LNCAP (cell line): ENCODE results near the gene VPREB1.

Experiments
- TF ChIP-seq, protein P1 (sequence below): fragments of 450-650 bp; IDR thresholded peaks from 2 replicates; pipeline ENCODE4 v1.5.1; 2017; ENCODE audit warnings: mild to moderate bottlenecking

The VPREB1 gene

DNA sequence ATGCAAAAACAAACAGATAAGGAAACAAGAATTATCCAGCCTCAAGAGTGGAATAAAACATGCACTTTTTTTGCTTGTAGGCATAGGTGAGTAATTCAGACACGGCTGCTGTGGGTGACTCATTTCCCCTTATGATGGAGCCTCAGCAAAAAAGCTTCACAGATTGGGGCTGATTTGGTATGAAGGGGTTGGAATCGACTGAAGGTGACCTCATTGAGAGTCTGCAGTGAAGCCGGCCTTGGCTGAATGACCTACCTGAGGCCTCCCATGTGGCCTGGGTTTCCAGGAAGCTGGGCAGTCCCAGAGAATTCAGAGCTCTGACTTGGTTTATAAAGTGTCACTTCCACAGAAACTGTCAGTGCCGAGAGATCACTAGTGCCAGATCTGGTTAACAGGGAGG is 34.2 kb upstream of the VPREB1 start:
- TF ChIP-seq, protein P1, sequence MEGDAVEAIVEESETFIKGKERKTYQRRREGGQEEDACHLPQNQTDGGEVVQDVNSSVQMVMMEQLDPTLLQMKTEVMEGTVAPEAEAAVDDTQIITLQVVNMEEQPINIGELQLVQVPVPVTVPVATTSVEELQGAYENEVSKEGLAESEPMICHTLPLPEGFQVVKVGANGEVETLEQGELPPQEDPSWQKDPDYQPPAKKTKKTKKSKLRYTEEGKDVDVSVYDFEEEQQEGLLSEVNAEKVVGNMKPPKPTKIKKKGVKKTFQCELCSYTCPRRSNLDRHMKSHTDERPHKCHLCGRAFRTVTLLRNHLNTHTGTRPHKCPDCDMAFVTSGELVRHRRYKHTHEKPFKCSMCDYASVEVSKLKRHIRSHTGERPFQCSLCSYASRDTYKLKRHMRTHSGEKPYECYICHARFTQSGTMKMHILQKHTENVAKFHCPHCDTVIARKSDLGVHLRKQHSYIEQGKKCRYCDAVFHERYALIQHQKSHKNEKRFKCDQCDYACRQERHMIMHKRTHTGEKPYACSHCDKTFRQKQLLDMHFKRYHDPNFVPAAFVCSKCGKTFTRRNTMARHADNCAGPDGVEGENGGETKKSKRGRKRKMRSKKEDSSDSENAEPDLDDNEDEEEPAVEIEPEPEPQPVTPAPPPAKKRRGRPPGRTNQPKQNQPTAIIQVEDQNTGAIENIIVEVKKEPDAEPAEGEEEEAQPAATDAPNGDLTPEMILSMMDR: no peak

DNA sequence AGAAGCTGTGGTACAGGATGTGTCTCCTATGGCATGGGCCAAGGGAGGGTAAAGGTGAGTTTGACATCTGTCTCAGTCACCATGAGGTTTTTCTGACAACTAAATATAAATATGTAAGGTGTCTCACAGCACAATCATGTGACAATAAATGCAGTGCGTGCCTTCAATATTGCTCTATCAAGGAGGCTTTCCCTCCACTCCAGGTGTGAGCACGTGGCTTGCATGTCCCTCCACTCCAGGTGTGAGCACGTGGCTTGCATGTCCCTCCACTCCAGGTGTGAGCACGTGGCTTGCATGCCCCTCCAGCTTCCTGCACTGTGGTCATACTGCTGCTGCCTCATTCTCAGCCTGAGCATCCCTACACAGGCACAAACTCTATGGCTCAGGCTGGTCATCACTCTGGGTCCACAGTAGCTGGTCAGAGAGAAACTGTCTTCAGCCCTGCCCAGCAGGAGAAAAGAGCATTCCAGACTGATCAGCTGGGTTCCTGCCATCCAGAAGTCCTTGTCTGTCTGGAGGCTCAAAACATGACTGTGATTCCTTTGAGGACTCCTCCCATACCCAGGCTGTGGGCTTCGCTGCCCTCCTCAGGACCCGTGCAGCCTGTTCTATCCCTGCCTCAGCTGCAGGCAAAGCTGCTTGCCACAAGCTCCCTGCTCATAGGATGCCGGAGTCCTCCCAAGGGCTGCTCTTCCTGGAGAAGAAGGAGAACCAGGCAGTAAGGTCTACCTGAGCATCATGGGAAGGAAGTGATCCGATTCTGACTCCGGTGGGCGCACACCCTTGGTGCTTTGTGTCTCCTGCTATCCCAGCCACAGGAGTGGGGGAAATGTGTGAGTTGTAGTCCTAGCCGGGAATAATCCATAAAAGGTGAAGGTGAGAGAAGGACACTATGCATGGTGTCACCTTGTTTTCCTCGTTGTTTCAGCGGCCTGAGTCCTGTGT is 33.4 kb upstream of the VPREB1 start:
- TF ChIP-seq, protein P1: no peak

DNA sequence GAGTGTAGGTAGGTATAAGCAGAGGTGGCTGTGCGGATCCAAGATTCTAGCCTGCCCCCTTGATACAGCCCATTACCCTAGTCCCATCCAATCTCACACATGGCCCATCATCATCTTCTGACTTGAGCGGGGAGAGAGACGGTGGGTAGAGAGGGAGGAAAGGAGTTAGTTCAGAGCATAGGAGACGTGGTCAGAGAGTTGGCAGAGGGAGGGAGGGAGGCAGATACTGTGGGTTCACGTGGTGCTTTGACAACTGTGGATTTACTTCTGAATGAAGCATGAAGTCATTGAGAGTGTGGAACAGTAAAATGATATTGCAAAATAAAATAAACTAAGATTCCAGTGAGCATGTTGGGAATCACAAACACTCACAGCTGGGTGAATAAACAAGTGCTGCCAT is 31.4 kb upstream of the VPREB1 start:
- TF ChIP-seq, protein P1: no peak

GRCh38 chr22:22214819-22215329 is 29.7 kb upstream of the VPREB1 start:
- TF ChIP-seq, protein P1: no peak

DNA sequence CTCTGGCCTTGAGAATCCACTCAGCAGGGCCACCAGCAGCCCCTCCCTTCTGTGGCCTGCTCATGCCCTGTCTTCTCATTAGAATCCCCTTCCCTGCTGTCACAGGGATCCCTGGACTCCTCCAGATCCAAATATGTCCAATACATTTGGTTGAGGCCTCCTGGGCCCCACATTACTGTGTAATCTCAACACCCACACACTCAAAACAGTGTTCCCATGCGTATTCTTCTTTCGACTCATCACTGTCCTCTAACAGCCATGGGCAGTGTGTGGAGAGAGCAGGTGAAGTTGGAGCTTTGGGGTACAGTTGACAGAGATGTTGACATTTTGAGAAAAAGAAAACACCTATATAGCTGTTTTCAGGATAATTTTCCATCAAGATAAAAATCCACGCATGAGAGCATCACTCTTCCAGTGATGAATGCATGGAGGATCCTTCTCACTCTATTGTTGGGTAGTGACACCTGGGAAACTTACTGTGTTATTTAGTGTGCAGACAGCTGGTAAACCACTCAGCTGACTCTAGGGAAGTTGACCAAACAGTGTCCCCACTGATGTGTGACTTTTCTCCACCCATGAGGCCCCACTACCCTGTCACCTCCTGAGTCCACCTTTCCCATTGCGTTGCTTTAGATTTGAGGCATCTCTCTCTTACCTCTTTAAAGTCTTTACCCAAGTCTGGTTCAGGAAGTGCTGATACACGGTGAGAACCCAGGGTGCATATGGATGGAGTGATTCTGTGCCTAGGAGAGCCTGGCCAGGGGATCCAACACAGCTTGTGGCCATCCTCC is 28.7 kb upstream of the VPREB1 start:
- TF ChIP-seq, protein P1: no peak

GRCh38 chr22:22216450-22216959 is 28.1 kb upstream of the VPREB1 start:
- TF ChIP-seq, protein P1: no peak

- TF ChIP-seq, protein P1: no peak
Observed at GRCh38 chr22:22218302-22218701, 26.3 kb upstream of the VPREB1 start.
